ENCODE measurements around the gene IER5L.
"Not testable (repeated sequence)": the region's sequence is repeated elsewhere in the genome, so short reads cannot be mapped to it uniquely, and the experiment has no call there.

Gene IER5L

DNA sequence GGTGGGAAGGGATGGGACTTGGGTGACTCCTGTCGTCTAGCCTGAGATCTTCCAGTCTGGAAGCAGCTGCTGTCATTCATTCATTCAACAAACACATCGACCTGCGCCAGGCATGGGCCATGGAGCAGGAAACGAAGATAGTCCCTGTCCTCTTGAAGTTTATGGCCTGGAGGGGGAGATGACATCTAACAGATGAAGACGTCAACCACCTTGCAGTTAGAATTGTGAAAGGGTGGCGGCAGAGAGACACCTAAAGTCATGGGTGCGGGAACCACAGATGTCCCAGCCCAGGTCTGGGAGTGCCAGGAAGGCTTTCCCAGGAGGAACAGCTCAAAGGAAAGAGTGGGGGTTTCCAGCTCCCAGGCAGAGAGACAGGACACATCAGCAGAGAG, 21.0 kb upstream of the IER5L start:
- Histone ChIP-seq H3K4me2 (ENCODE audit: low read depth, low read length) (no peak overlapping the region), H3K79me2 (ENCODE audit: low read length) (no peaks in the 10 kb centered on the region), H3K4me3 (ENCODE audit: low read length) (no peak overlapping the region), H2AFZ (ENCODE audit: low read length) (no peak overlapping the region), H3K27ac (ENCODE audit: low read length) (no peak overlapping the region), H3K27me3 (replicated peaks; ENCODE audit: insufficient read depth, low read length) (peaks cover 8% of the 10 kb centered on the region), H4K20me1 (ENCODE audit: insufficient read depth, low read length) (no peaks in the 10 kb centered on the region), H3K36me3 (replicated peaks; ENCODE audit: insufficient read depth, low read length) (no peaks in the 10 kb centered on the region), H3K4me1 (ENCODE audit: low read length) (peaks cover 5% of the 10 kb centered on the region; the same call in 1 of the 2 replicates), H3K9me2 (replicated peaks; ENCODE audit: insufficient read depth, low read length) (no peaks in the 10 kb centered on the region), H3F3A (ENCODE audit: insufficient read depth, low read length) (no peaks in the 10 kb centered on the region), H3K9ac (ENCODE audit: low read length) (no peak overlapping the region), H3K9me3 (replicated peaks; ENCODE audit: insufficient read depth, low read length) (no peaks in the 10 kb centered on the region)
- no peak for DNase-seq
- TF ChIP-seq EZH2 (optimal IDR thresholded peaks at IDR 0.05; ENCODE audit: low read depth, low read length) = no peak
- no peak for TF ChIP-seq EZH2phosphoT487 (IDR thresholded peaks at IDR 0.05; ENCODE audit: low read length)
- TF ChIP-seq, protein P1, sequence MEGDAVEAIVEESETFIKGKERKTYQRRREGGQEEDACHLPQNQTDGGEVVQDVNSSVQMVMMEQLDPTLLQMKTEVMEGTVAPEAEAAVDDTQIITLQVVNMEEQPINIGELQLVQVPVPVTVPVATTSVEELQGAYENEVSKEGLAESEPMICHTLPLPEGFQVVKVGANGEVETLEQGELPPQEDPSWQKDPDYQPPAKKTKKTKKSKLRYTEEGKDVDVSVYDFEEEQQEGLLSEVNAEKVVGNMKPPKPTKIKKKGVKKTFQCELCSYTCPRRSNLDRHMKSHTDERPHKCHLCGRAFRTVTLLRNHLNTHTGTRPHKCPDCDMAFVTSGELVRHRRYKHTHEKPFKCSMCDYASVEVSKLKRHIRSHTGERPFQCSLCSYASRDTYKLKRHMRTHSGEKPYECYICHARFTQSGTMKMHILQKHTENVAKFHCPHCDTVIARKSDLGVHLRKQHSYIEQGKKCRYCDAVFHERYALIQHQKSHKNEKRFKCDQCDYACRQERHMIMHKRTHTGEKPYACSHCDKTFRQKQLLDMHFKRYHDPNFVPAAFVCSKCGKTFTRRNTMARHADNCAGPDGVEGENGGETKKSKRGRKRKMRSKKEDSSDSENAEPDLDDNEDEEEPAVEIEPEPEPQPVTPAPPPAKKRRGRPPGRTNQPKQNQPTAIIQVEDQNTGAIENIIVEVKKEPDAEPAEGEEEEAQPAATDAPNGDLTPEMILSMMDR (IDR thresholded peaks at IDR 0.05; ENCODE audit: low read length) = no peak

- Histone ChIP-seq H3K27ac (ENCODE audit: low read length) (no peak overlapping the region), H3K9me2 (replicated peaks; ENCODE audit: insufficient read depth, low read length) (no peaks in the 10 kb centered on the region), H2AFZ (ENCODE audit: low read length) (no peak overlapping the region), H3K79me2 (ENCODE audit: low read length) (no peaks in the 10 kb centered on the region), H3K27me3 (replicated peaks; ENCODE audit: insufficient read depth, low read length) (peaks cover 14% of the 10 kb centered on the region), H3F3A (ENCODE audit: insufficient read depth, low read length) (no peaks in the 10 kb centered on the region), H3K4me2 (ENCODE audit: low read depth, low read length) (no peak overlapping the region), H3K9ac (ENCODE audit: low read length) (no peak overlapping the region), H3K9me3 (replicated peaks; ENCODE audit: insufficient read depth, low read length) (no peaks in the 10 kb centered on the region), H3K4me1 (ENCODE audit: low read length) (peaks cover 5% of the 10 kb centered on the region; the same call in 1 of the 2 replicates), H3K36me3 (replicated peaks; ENCODE audit: insufficient read depth, low read length) (no peaks in the 10 kb centered on the region), H4K20me1 (ENCODE audit: insufficient read depth, low read length) (no peaks in the 10 kb centered on the region), H3K4me3 (ENCODE audit: low read length) (no peak overlapping the region)
- no peak for DNase-seq
- TF ChIP-seq EZH2 (optimal IDR thresholded peaks at IDR 0.05; ENCODE audit: low read depth, low read length) (no peak), EZH2phosphoT487 (IDR thresholded peaks at IDR 0.05; ENCODE audit: low read length) (no peak)
- TF ChIP-seq, protein P1 (IDR thresholded peaks at IDR 0.05; ENCODE audit: low read length) = no peak
These were observed 20.4 kb upstream of the IER5L start for GRCh38 chr9:129198319-129199043.

DNA sequence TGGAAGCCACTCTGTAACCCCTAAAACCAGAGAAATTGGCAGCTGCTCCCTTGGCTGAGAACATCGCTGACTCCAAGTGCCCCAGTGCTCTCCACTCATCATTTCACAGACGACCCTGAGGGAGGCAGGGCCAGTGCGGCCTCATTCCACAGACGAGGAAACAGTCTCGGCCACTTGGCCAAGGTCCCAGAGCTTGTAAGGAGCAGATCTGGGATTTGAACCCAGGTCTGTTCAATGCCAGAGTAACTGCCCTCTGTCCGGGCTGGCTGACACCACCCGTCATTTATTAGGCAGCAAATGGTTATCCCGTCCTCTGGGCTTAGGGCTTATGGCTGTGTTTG, 19.9 kb upstream of the IER5L start:
- H3K9me3 ChIP-seq (replicated peaks; ENCODE audit: insufficient read depth, low read length) = no peaks in the 10 kb centered on the region

GRCh38 chr9:129197045-129197444, 19.0 kb upstream of the IER5L start:
- not testable (repeated sequence) for H2AFZ ChIP-seq (ENCODE audit: low read length); H4K20me1 ChIP-seq (ENCODE audit: insufficient read depth, low read length); H3K9me3 ChIP-seq (replicated peaks; ENCODE audit: insufficient read depth, low read length); H3K9me2 ChIP-seq (replicated peaks; ENCODE audit: insufficient read depth, low read length); H3K4me1 ChIP-seq (ENCODE audit: low read length); H3K4me2 ChIP-seq (ENCODE audit: low read depth, low read length); DNase-seq; H3K9ac ChIP-seq (ENCODE audit: low read length); H3K4me3 ChIP-seq (ENCODE audit: low read length); H3K27ac ChIP-seq (ENCODE audit: low read length); H3F3A ChIP-seq (ENCODE audit: insufficient read depth, low read length); H3K36me3 ChIP-seq (replicated peaks; ENCODE audit: insufficient read depth, low read length); H3K79me2 ChIP-seq (ENCODE audit: low read length)
- H3K27me3 ChIP-seq (replicated peaks; ENCODE audit: insufficient read depth, low read length) = peaks cover 17% of the 10 kb centered on the region

More for the DNA sequence above, 19.9 kb upstream of the IER5L start:
- H3K36me3 ChIP-seq (replicated peaks; ENCODE audit: insufficient read depth, low read length) = no peaks in the 10 kb centered on the region
- H4K20me1 ChIP-seq (ENCODE audit: insufficient read depth, low read length) = no peaks in the 10 kb centered on the region
- H3K4me3 ChIP-seq (ENCODE audit: low read length) = no peak overlapping the region
- H3K9me2 ChIP-seq (replicated peaks; ENCODE audit: insufficient read depth, low read length) = no peaks in the 10 kb centered on the region
- TF ChIP-seq, protein P1 (IDR thresholded peaks at IDR 0.05; ENCODE audit: low read length) = no peak
- no peak for TF ChIP-seq EZH2phosphoT487 (IDR thresholded peaks at IDR 0.05; ENCODE audit: low read length)
- no peak for TF ChIP-seq EZH2 (optimal IDR thresholded peaks at IDR 0.05; ENCODE audit: low read depth, low read length)
- H2AFZ ChIP-seq (ENCODE audit: low read length) = no peak overlapping the region
- no peak overlapping the region for H3K4me2 ChIP-seq (ENCODE audit: low read depth, low read length)
- no peaks in the 10 kb centered on the region for H3K79me2 ChIP-seq (ENCODE audit: low read length)
- H3K27me3 ChIP-seq (replicated peaks; ENCODE audit: insufficient read depth, low read length) = peaks cover 17% of the 10 kb centered on the region
- H3K9ac ChIP-seq (ENCODE audit: low read length) = no peak overlapping the region
- H3F3A ChIP-seq (ENCODE audit: insufficient read depth, low read length) = no peaks in the 10 kb centered on the region
- H3K4me1 ChIP-seq (ENCODE audit: low read length) = peaks cover 3% of the 10 kb centered on the region; the same call in 1 of the 2 replicates
- no peak for DNase-seq
- no peak overlapping the region for H3K27ac ChIP-seq (ENCODE audit: low read length)

Data from MM.1S (cell line).